ENCODE data around the gene FAM98C.
"Not testable (repeated sequence)": the region's sequence is repeated elsewhere in the genome, so short reads cannot be mapped to it uniquely, and the experiment has no call there.

The FAM98C gene

GRCh38 chr19:38395381-38396114, 7.3 kb upstream of the FAM98C start:
- no peak overlapping the region for H3K27ac ChIP-seq (ENCODE audit: insufficient read depth, low read depth, low read length, poor library complexity, severe bottlenecking)
- no peaks in the 10 kb centered on the region for H3K4me1 ChIP-seq (ENCODE audit: control insufficient read depth, insufficient read depth, low read length)
- no peaks in the 10 kb centered on the region for H3K36me3 ChIP-seq (ENCODE audit: control insufficient read depth, insufficient read depth, low read length)
- WGBS, 2 experiments: 85 to 88% methylated on average over 86 of the region's 86 CpGs
- peaks cover 53% of the 10 kb centered on the region for H3K27me3 ChIP-seq (ENCODE audit: control insufficient read depth, insufficient read depth, low read length, poor library complexity, severe bottlenecking)
- H3K9me3 ChIP-seq (ENCODE audit: control insufficient read depth, low read length): no peaks in the 10 kb centered on the region
- no peak overlapping the region for H3K4me3 ChIP-seq (ENCODE audit: insufficient read depth, low read depth, low read length)

DNA sequence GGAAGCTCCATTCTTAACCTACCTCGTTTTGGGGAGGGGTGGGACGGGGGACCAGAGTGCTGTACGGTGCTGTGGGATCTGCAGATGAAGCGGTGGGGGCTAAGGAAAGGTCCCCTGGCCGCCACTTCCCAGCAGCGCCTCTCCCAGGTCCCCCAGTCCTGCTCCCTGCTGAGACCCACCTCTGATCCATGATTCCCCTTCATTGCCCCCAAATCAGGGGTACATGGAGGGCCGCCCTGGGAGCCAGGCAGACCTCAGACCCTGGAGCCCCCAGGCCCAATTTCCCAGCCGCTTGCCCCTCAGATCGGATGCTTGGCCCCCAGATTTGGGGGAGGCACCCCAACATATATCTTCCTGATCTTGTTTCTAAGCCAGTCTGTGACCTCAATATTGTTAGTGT, 3.8 kb upstream of the FAM98C start:
- no peaks in the 10 kb centered on the region for H3K4me1 ChIP-seq (ENCODE audit: control insufficient read depth, insufficient read depth, low read length)
- no peaks in the 10 kb centered on the region for H3K36me3 ChIP-seq (ENCODE audit: control insufficient read depth, insufficient read depth, low read length)
- WGBS, 2 experiments: 75% methylated on average over 9 of the region's 9 CpGs
- no peaks in the 10 kb centered on the region for H3K9me3 ChIP-seq (ENCODE audit: control insufficient read depth, low read length)
- no peak overlapping the region for H3K4me3 ChIP-seq (ENCODE audit: insufficient read depth, low read depth, low read length)
- no peak overlapping the region for H3K27ac ChIP-seq (ENCODE audit: insufficient read depth, low read depth, low read length, poor library complexity, severe bottlenecking)
- H3K27me3 ChIP-seq (ENCODE audit: control insufficient read depth, insufficient read depth, low read length, poor library complexity, severe bottlenecking): peaks cover 58% of the 10 kb centered on the region

DNA sequence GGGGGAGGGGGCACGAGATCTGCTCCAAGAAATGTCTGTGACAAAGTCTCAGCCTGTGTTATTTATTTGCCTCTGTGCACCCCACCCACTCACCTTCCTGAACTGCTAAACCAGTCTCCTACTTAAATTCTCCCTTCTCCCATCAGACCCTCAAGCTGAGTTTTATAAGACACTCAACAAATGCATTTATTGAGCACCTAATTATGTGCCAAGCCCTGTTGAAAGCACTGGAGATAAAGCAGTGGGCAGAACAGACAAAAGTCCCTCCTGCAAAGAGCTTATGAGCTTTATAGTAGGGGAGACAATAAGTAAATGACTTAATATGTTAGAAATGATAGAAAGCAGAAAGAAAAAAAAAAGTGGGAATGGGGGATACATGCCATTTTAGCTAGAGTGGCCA, 3.4 kb upstream of the FAM98C start:
- Histone ChIP-seq H3K36me3 (ENCODE audit: control insufficient read depth, insufficient read depth, low read length) (no peaks in the 10 kb centered on the region), H3K9me3 (ENCODE audit: control insufficient read depth, low read length) (no peaks in the 10 kb centered on the region), H3K4me1 (ENCODE audit: control insufficient read depth, insufficient read depth, low read length) (no peaks in the 10 kb centered on the region), H3K27me3 (ENCODE audit: control insufficient read depth, insufficient read depth, low read length, poor library complexity, severe bottlenecking) (peaks cover 58% of the 10 kb centered on the region), H3K4me3 (ENCODE audit: insufficient read depth, low read depth, low read length) (no peak overlapping the region), H3K27ac (ENCODE audit: insufficient read depth, low read depth, low read length, poor library complexity, severe bottlenecking) (no peak overlapping the region)
- WGBS, 2 experiments: 90 to 96% methylated on average over 1 of the region's 1 CpG

GRCh38 chr19:38400361-38400760, 2.5 kb upstream of the FAM98C start:
- peaks cover 50% of the 10 kb centered on the region for H3K27me3 ChIP-seq (ENCODE audit: control insufficient read depth, insufficient read depth, low read length, poor library complexity, severe bottlenecking)
- no peaks in the 10 kb centered on the region for H3K4me1 ChIP-seq (ENCODE audit: control insufficient read depth, insufficient read depth, low read length)
- 65 to 70% methylated on average over 5 of the region's 5 CpGs for WGBS, 2 experiments
- H3K27ac ChIP-seq (ENCODE audit: insufficient read depth, low read depth, low read length, poor library complexity, severe bottlenecking): no peak overlapping the region
- no peak overlapping the region for H3K4me3 ChIP-seq (ENCODE audit: insufficient read depth, low read depth, low read length)
- H3K36me3 ChIP-seq (ENCODE audit: control insufficient read depth, insufficient read depth, low read length): no peaks in the 10 kb centered on the region
- no peaks in the 10 kb centered on the region for H3K9me3 ChIP-seq (ENCODE audit: control insufficient read depth, low read length)

DNA sequence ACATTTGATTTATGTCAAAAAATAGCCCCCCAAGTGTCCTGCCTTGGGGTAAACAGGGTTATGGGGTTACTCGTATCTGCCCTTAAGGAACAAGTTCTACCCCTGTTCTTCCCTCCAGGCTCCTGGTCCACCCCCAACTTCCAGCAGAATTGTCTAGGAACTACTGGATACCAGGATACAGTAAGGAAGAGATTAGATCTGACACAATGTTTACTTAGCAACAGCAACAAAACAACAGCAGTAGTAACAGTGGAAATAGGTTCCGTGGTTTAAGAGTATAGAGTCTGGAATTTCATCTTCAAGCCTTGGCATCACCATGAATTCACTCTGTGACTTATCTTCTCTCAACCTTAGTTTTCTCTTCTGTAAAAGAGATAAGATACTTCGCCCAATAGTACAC, 1.7 kb upstream of the FAM98C start:
- 91 to 97% methylated on average over 2 of the region's 3 CpGs for WGBS, 2 experiments
- Histone ChIP-seq H3K36me3 (ENCODE audit: control insufficient read depth, insufficient read depth, low read length) (no peaks in the 10 kb centered on the region), H3K9me3 (ENCODE audit: control insufficient read depth, low read length) (no peaks in the 10 kb centered on the region), H3K27me3 (ENCODE audit: control insufficient read depth, insufficient read depth, low read length, poor library complexity, severe bottlenecking) (peaks cover 45% of the 10 kb centered on the region), H3K4me1 (ENCODE audit: control insufficient read depth, insufficient read depth, low read length) (no peaks in the 10 kb centered on the region), H3K27ac (ENCODE audit: insufficient read depth, low read depth, low read length, poor library complexity, severe bottlenecking) (no peak overlapping the region), H3K4me3 (ENCODE audit: insufficient read depth, low read depth, low read length) (no peak overlapping the region)

DNA sequence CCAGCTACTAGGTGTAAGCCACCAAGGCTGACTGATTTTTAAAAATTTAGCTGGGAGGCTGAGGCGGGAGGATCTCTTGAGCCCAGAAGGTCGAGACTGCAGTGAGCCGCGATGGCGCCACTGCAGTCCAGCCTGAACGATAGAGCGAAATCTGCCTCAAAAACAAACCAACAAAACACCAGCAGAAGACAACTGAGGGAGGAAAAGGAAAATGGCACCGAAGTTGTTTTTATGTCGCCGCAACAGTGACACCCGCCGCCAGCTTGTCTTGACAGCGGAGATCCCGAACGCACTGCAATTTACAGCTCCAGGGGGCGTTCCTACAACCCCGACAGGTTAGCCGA, 298 bp upstream of the FAM98C start:
- Histone ChIP-seq H3K36me3 (ENCODE audit: control insufficient read depth, insufficient read depth, low read length) (no peaks in the 10 kb centered on the region), H3K27me3 (ENCODE audit: control insufficient read depth, insufficient read depth, low read length, poor library complexity, severe bottlenecking) (peaks cover 32% of the 10 kb centered on the region), H3K4me1 (ENCODE audit: control insufficient read depth, insufficient read depth, low read length) (no peaks in the 10 kb centered on the region), H3K27ac (ENCODE audit: insufficient read depth, low read depth, low read length, poor library complexity, severe bottlenecking) (no peak overlapping the region), H3K4me3 (ENCODE audit: insufficient read depth, low read depth, low read length) (peak overlapping the region; percentile 5), H3K9me3 (ENCODE audit: control insufficient read depth, low read length) (no peaks in the 10 kb centered on the region)
- WGBS, 2 experiments: 10 to 16% methylated on average over 18 of the region's 18 CpGs

GRCh38 chr19:38404858-38405257, 2.0 kb downstream of the FAM98C start:
- Histone ChIP-seq H3K4me3 (ENCODE audit: insufficient read depth, low read depth, low read length) (no peak overlapping the region), H3K4me1 (ENCODE audit: control insufficient read depth, insufficient read depth, low read length) (no peaks in the 10 kb centered on the region), H3K27me3 (ENCODE audit: control insufficient read depth, insufficient read depth, low read length, poor library complexity, severe bottlenecking) (peaks cover 18% of the 10 kb centered on the region), H3K36me3 (ENCODE audit: control insufficient read depth, insufficient read depth, low read length) (no peaks in the 10 kb centered on the region), H3K27ac (ENCODE audit: insufficient read depth, low read depth, low read length, poor library complexity, severe bottlenecking) (no peak overlapping the region), H3K9me3 (ENCODE audit: control insufficient read depth, low read length) (no peaks in the 10 kb centered on the region)
- WGBS, 2 experiments: 91 to 92% methylated on average over 6 of the region's 6 CpGs

DNA sequence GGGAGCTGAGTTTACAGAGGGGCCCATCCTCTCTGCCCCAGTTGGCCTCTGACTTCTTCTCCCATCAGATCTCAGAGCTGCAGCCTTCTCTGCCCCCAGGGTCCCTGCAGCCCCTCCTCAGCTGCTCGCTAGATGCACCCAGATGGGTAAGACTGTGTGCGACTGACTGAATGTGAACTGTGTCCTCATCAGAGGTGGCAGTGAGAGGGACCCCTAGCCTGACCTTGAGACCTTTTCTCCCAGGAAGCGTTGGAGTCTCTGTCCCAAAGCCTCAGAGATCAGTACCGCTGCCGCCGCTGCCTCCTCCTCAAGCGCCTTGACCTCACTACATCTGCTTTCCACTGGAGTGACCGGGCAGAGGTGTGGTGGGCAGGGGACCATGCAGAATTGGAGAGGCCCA, 2.4 kb downstream of the FAM98C start:
- no peak overlapping the region for H3K27ac ChIP-seq (ENCODE audit: insufficient read depth, low read depth, low read length, poor library complexity, severe bottlenecking)
- H3K4me3 ChIP-seq (ENCODE audit: insufficient read depth, low read depth, low read length): no peak overlapping the region
- H3K9me3 ChIP-seq (ENCODE audit: control insufficient read depth, low read length): no peaks in the 10 kb centered on the region
- WGBS, 2 experiments: 95% methylated on average over 8 of the region's 8 CpGs
- no peaks in the 10 kb centered on the region for H3K36me3 ChIP-seq (ENCODE audit: control insufficient read depth, insufficient read depth, low read length)
- peaks cover 14% of the 10 kb centered on the region for H3K27me3 ChIP-seq (ENCODE audit: control insufficient read depth, insufficient read depth, low read length, poor library complexity, severe bottlenecking)
- no peaks in the 10 kb centered on the region for H3K4me1 ChIP-seq (ENCODE audit: control insufficient read depth, insufficient read depth, low read length)

GRCh38 chr19:38409631-38410133, 6.8 kb downstream of the FAM98C start:
- no peaks in the 10 kb centered on the region for H3K9me3 ChIP-seq (ENCODE audit: control insufficient read depth, low read length)
- H3K4me3 ChIP-seq (ENCODE audit: insufficient read depth, low read depth, low read length): no peak overlapping the region
- peaks cover 5% of the 10 kb centered on the region for H3K4me1 ChIP-seq (ENCODE audit: control insufficient read depth, insufficient read depth, low read length)
- 91 to 92% methylated on average over 7 of the region's 7 CpGs for WGBS, 2 experiments
- no peak overlapping the region for H3K27ac ChIP-seq (ENCODE audit: insufficient read depth, low read depth, low read length, poor library complexity, severe bottlenecking)
- no peaks in the 10 kb centered on the region for H3K27me3 ChIP-seq (ENCODE audit: control insufficient read depth, insufficient read depth, low read length, poor library complexity, severe bottlenecking)
- no peaks in the 10 kb centered on the region for H3K36me3 ChIP-seq (ENCODE audit: control insufficient read depth, insufficient read depth, low read length)

DNA sequence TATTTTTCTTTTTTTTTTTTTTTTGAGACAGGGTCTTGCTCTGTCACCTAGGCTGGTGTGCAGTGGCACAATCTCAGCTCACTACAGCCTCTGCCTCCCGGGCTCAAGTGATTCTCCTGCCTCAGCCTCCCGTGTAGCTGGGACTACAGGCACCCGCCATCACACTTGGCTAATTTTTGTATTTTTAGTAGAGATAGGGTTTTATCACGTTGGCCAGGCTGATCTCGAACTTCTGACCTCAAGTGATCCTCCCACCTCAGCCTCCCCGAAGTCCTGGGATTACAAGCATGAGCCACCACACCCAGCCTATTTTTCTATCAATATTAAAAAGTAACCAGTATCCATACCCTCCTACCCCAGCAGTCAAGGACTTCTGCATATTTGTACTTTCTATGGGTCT, 7.5 kb downstream of the FAM98C start:
- 89 to 92% methylated on average over 6 of the region's 6 CpGs for WGBS, 2 experiments
- not testable (repeated sequence) for H3K27ac ChIP-seq (ENCODE audit: insufficient read depth, low read depth, low read length, poor library complexity, severe bottlenecking); H3K27me3 ChIP-seq (ENCODE audit: control insufficient read depth, insufficient read depth, low read length, poor library complexity, severe bottlenecking); H3K36me3 ChIP-seq (ENCODE audit: control insufficient read depth, insufficient read depth, low read length); H3K4me3 ChIP-seq (ENCODE audit: insufficient read depth, low read depth, low read length); H3K4me1 ChIP-seq (ENCODE audit: control insufficient read depth, insufficient read depth, low read length); H3K9me3 ChIP-seq (ENCODE audit: control insufficient read depth, low read length)

All from ectodermal cell (in vitro differentiated cells).